Neural crest cell (in vitro differentiated cells): ENCODE measurements around the gene FBXW7. TPM values are rescaled to one million over a fixed set of nuclear protein-coding genes. Genes with fewer than 3 reads are reported as not detected.
A peak's percentile ranks its signal among the peaks of the same experiment; 100 is the strongest.

Source experiments
- DNase-seq: peaks from one replicate; pipeline ENCODE4 v3.0.0; 2021; ENCODE audit warnings: low read depth, mixed read lengths, low spot score
- H3K27ac Mint-ChIP-seq: one replicate; pipeline ENCODE4 v1.8.0; 2021; ENCODE audit warnings: mild to moderate bottlenecking, mixed read lengths; ENCODE audit not compliant: unreplicated experiment
- H3K27me3 Mint-ChIP-seq: 2 replicates; pipeline ENCODE4 v1.8.0; 2021; ENCODE audit warnings: low read depth, mild to moderate bottlenecking, mixed read lengths
- H3K36me3 Mint-ChIP-seq: 2 replicates; pipeline ENCODE4 v1.8.0; 2021; ENCODE audit warnings: low read depth, mild to moderate bottlenecking, mixed read lengths
- H3K4me1 Mint-ChIP-seq: 2 replicates; pipeline ENCODE4 v1.8.0; 2021; ENCODE audit warnings: mixed read lengths
- H3K4me3 Mint-ChIP-seq: one replicate; pipeline ENCODE4 v1.8.0; 2021; ENCODE audit warnings: mild to moderate bottlenecking, mixed read lengths
- H3K9me3 Mint-ChIP-seq: 2 replicates; pipeline ENCODE4 v1.8.0; 2021; ENCODE audit warnings: mixed read lengths
- CTCF ChIP-seq: fragments of 200-600 bp; sonication (generic); conservative IDR thresholded peaks from 2 replicates; pipeline ENCODE4 v1.5.0; 2021; ENCODE audit warnings: antibody characterized with exemption, mild to moderate bottlenecking
- total RNA-seq: library from RNA; stranded (reverse); gene quantifications from 2 replicates; pipeline ENCODE4 v1.2.1, GENCODE V29; 2021

FBXW7 gene
- total RNA-seq, 1 donor from 2014 or later = 33.4 TPM

DNA sequence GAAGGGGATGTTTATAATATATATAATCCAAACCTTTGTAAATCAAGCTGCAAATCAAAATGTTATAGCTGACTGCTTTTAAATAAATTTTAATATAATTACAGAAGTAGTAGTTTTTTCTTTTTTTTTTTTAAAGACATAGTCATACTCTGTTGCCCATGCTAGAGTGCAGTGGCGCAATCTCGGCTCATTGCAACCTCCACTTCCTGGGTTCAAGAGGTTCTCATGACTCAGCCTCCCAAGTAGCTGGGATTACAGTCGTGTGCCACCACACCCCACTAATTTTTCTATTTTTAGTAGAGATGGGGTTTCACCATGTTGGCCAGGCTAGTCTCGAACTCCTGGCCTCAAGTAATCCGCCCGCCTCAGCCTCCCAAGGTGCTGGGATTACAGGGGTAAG is 178.7 kb downstream of the FBXW7 start:
- Mint-ChIP-seq H3K36me3 (no peaks in the 10 kb centered on the region), H3K4me1 (peaks cover 15% of the 10 kb centered on the region)

GRCh38 chr4:152356428-152357034 is 179.4 kb downstream of the FBXW7 start:
- no peak for TF ChIP-seq CTCF
- Mint-ChIP-seq H3K9me3 (no peaks in the 10 kb centered on the region), H3K27me3 (no peaks in the 10 kb centered on the region), H3K4me1 (peaks cover 18% of the 10 kb centered on the region), H3K36me3 (no peaks in the 10 kb centered on the region), H3K4me3 (no peak overlapping the region), H3K27ac (no peak overlapping the region)
- no peak for DNase-seq

More for the DNA sequence above, 178.7 kb downstream of the FBXW7 start:
- no peak for TF ChIP-seq CTCF
- Mint-ChIP-seq H3K9me3 (no peaks in the 10 kb centered on the region), H3K27ac (no peak overlapping the region), H3K4me3 (no peak overlapping the region), H3K27me3 (no peaks in the 10 kb centered on the region)
- no peak for DNase-seq

DNA sequence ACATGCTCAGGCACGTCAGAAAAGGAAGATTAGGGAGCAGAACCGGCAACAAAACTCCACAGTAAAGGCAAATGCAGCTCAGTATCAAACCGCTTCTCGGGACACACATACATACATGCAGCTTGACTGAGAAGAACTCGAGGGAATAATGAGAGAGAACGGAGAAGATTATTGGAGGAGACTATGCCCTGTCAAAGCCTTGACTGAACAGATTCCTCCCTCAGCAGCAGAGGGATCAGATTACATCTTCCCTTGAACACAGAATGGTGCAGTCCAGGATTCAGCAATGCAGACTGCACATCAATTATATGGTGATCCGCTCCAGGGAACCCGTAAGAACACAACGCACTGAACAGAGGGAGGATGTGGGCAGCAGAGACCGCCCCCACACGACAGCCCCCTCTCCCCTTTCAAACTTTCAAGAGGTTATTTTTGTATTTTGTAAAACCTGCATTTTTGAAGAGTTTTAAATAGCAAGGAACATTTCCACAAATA is 183.2 kb downstream of the FBXW7 start:
- Mint-ChIP-seq H3K36me3 (no peaks in the 10 kb centered on the region), H3K27ac (peak overlapping the region; percentile 44), H3K4me3 (peak overlapping the region; percentile 88), H3K27me3 (no peaks in the 10 kb centered on the region), H3K9me3 (no peaks in the 10 kb centered on the region), H3K4me1 (peaks cover 17% of the 10 kb centered on the region)
- no peak for TF ChIP-seq CTCF
- peak; percentile 34 for DNase-seq

DNA sequence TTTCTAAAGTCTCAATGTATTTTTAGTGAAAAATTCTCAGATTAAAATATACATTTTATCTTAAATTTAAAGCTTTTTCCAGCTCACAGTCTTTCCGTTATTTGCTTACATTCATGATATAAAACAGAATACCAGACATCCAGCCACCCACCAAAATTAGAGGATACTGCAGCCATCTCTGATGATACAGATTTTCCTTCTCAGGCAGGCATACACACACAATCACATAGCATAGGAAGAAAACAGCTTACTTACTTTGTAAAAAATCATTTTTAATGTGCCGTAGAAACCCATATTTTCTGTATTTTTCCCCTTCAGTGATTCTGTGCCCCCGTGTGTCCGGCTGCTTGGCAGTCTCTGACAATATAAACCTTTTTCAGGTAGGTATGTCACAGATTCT is 183.7 kb downstream of the FBXW7 start:
- Mint-ChIP-seq H3K27ac (peak overlapping the region; percentile 44), H3K4me1 (peaks cover 17% of the 10 kb centered on the region), H3K36me3 (no peaks in the 10 kb centered on the region), H3K4me3 (peak overlapping the region; percentile 88), H3K27me3 (no peaks in the 10 kb centered on the region), H3K9me3 (no peaks in the 10 kb centered on the region)
- DNase-seq = no peak
- no peak for TF ChIP-seq CTCF

- no peak for DNase-seq
- Mint-ChIP-seq H3K27ac (no peak overlapping the region), H3K4me1 (peaks cover 17% of the 10 kb centered on the region), H3K27me3 (no peaks in the 10 kb centered on the region), H3K9me3 (no peaks in the 10 kb centered on the region), H3K36me3 (peaks cover 5% of the 10 kb centered on the region), H3K4me3 (peak overlapping the region; percentile 74)
- no peak for TF ChIP-seq CTCF
Measured at GRCh38 chr4:152351080-152351479, 184.8 kb downstream of the FBXW7 start.
